Activated B cell treated with CpG ODN at 0.5 μM for 24 hours (primary cell): ENCODE measurements around the gene PPP1R2C. TPM values are rescaled to one million over a fixed set of nuclear protein-coding genes. Genes with fewer than 3 reads are reported as not detected.

Experiments used
- ATAC-seq: fragments of 200-7000 bp; cut with Tn5 transposase; one replicate; pipeline ENCODE4 v1.10.0; 2021; ENCODE audit warnings: low read depth, mild to moderate bottlenecking, moderate library complexity
- CTCF ChIA-PET: fragments of 350-600 bp; sonication (Branson Sonifier 250); formaldehyde crosslinking; loops from one replicate; lab custom pipeline; 2021; ENCODE audit warnings: antibody characterized with exemption; lab: Charles Lee
- POLR2A ChIA-PET: fragments of 350-600 bp; sonication (Branson Sonifier 250); formaldehyde crosslinking; loops from one replicate; lab custom pipeline; 2021; ENCODE audit warnings: antibody characterized with exemption; lab: Charles Lee
- DNase-seq: peaks from one replicate; pipeline ENCODE4 v3.0.0; 2022
- H3K27ac Mint-ChIP-seq: one replicate; pipeline ENCODE4 v1.8.0; 2020; ENCODE audit warnings: mixed read lengths
- H3K27me3 Mint-ChIP-seq: one replicate; pipeline ENCODE4 v1.8.0; 2021; ENCODE audit warnings: mixed read lengths
- H3K36me3 Mint-ChIP-seq: one replicate; pipeline ENCODE4 v1.8.0; 2021; ENCODE audit warnings: low read depth, mixed read lengths
- H3K4me1 Mint-ChIP-seq: one replicate; pipeline ENCODE4 v1.8.0; 2021; ENCODE audit warnings: mixed read lengths
- H3K4me3 Mint-ChIP-seq: one replicate; pipeline ENCODE4 v1.8.0; 2020; ENCODE audit warnings: mild to moderate bottlenecking, mixed read lengths
- H3K9me3 Mint-ChIP-seq: one replicate; pipeline ENCODE4 v1.8.0; 2020; ENCODE audit warnings: mixed read lengths
- intact Hi-C: fragments of 100-400 bp; cut with micrococcal nuclease; formaldehyde crosslinking; loops from one replicate; pipeline ENCODE4 v1.15.1; 2024
- total RNA-seq: library from RNA; stranded (reverse); gene quantifications from 2 replicates; pipeline ENCODE4 v1.2.3, GENCODE V29; 2022
- TF ChIP-seq, protein P1 (sequence below): fragments of 200-600 bp; IDR thresholded peaks from one replicate; pipeline ENCODE4 v1.8.0; 2022; ENCODE audit warnings: antibody characterized with exemption, mild to moderate bottlenecking

PPP1R2C gene
- total RNA-seq, 1 donor from 2014 or later = not detected

DNA sequence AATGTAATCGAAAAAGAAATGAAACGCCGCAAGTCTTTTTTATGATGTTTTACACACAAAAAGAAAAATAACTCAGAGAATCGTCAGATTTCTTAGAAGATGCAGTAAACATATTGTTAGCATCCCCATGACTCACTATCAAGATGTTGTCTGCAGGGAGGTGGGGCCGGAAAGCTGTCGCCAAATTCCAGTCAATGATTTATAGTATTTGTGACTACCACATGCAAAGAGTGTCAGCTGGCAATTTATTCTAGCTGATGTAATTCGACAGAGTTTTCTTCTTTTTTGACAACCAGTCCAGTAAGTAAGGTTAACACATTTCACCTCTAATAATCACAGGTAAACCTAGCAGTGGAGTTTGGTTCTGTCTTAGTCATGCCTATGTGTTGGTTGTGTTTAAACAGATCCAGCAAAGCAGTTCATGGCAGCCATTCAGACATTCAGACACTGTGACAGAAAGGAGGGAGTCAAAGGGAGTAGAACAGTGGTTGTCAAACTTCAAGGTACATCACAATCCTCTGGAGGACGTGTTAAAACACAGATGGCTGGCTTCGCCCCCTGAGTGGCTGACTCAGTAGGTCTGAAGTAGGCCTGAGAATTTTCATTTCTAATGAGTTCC lies 19.8 kb upstream of the PPP1R2C start:
- Mint-ChIP-seq H3K9me3 (no peaks in the 10 kb centered on the region), H3K36me3 (no peaks in the 10 kb centered on the region), H3K27ac (no peak overlapping the region), H3K4me1 (peaks cover 2% of the 10 kb centered on the region), H3K4me3 (no peak overlapping the region), H3K27me3 (no peaks in the 10 kb centered on the region)
- ChIA-PET POLR2A (no interaction called here), CTCF (no interaction called here)
- DNase-seq (no peak), ATAC-seq (no peak)
- intact Hi-C loops = no loop called here
- TF ChIP-seq, protein P1, sequence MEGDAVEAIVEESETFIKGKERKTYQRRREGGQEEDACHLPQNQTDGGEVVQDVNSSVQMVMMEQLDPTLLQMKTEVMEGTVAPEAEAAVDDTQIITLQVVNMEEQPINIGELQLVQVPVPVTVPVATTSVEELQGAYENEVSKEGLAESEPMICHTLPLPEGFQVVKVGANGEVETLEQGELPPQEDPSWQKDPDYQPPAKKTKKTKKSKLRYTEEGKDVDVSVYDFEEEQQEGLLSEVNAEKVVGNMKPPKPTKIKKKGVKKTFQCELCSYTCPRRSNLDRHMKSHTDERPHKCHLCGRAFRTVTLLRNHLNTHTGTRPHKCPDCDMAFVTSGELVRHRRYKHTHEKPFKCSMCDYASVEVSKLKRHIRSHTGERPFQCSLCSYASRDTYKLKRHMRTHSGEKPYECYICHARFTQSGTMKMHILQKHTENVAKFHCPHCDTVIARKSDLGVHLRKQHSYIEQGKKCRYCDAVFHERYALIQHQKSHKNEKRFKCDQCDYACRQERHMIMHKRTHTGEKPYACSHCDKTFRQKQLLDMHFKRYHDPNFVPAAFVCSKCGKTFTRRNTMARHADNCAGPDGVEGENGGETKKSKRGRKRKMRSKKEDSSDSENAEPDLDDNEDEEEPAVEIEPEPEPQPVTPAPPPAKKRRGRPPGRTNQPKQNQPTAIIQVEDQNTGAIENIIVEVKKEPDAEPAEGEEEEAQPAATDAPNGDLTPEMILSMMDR = no peak

DNA sequence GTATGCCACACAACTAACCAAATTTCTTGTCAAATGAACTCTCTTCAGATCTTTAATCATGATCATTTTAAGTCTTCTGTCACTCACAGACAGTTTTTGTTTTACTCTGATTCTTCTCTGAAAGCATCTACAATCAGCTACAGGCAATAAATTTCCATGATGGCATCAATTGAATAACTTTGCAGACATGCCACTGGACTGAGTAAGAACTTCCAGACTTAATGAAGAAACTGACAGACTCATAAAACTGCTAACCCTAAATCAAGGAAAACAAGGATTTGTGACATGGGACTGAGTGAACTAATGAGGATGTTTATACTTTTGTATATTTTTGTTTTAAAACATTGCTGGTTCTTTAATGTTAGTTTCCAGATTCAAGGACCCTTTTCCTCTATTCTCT lies 5.5 kb upstream of the PPP1R2C start:
- Mint-ChIP-seq H3K27ac (no peak overlapping the region), H3K4me3 (no peak overlapping the region), H3K4me1 (no peaks in the 10 kb centered on the region), H3K9me3 (peaks cover 4% of the 10 kb centered on the region), H3K27me3 (no peaks in the 10 kb centered on the region), H3K36me3 (no peaks in the 10 kb centered on the region)
- ChIA-PET POLR2A (no interaction called here), CTCF (no interaction called here)
- TF ChIP-seq, protein P1 = no peak
- intact Hi-C loops = no loop called here
- DNase-seq (no peak), ATAC-seq (no peak)

DNA sequence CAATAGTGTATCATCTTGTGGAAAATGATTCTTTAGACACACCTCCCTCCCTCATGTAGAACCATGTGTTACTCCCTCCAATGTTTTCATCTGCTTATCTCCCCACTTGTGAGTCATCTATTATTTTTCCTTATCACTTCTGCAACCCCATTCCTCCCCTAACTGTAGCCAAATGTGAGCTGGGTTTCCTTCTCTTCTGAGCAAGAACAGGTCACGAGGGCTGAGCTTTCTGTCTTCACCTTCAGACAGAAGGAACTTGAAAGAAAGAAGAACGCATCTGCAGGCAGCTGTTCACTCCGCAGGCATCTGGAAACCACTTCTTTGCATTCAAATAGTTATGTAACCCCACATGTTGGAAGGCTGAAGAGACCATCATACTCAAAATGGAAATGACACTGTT lies 1.8 kb downstream of the PPP1R2C start:
- intact Hi-C loops = no loop called here
- CTCF ChIA-PET = no interaction called here

DNA sequence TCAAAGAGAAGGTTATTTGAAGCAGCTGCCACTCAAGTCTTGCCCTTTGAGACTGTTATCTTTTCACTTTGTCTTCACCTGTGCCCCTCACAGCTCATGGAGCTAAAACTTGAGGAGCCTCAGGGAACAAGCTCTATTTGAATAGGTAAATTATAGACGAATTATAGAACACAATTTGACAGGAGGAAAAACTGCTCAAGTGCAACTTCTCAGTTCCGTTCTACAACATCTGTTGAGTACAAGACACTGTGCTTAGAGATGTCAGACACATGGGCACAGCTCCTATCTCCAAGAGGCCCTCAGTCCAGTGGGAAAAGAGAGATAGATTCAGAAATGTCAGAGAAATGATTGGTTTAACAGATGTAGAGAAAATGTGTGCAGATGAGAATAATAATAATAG lies 5.1 kb downstream of the PPP1R2C start:
- H3K36me3 Mint-ChIP-seq = no peaks in the 10 kb centered on the region
- CTCF ChIA-PET = no interaction called here
- ATAC-seq (peak; percentile 52), DNase-seq (no peak)
- H3K27me3 Mint-ChIP-seq = no peaks in the 10 kb centered on the region
- H3K27ac Mint-ChIP-seq = no peak overlapping the region
- POLR2A ChIA-PET = no interaction called here
- intact Hi-C loops = no loop called here
- TF ChIP-seq, protein P1 = no peak
- peaks cover 32% of the 10 kb centered on the region for H3K4me1 Mint-ChIP-seq
- no peaks in the 10 kb centered on the region for H3K9me3 Mint-ChIP-seq
- H3K4me3 Mint-ChIP-seq = peak overlapping the region; percentile 26

More for the DNA sequence above, 1.8 kb downstream of the PPP1R2C start:
- peaks cover 32% of the 10 kb centered on the region for H3K4me1 Mint-ChIP-seq
- H3K27me3 Mint-ChIP-seq = no peaks in the 10 kb centered on the region
- no peak for DNase-seq
- TF ChIP-seq, protein P1 = no peak
- H3K4me3 Mint-ChIP-seq = no peak overlapping the region
- POLR2A ChIA-PET = no interaction called here
- ATAC-seq = no peak
- peak overlapping the region; percentile 15 for H3K27ac Mint-ChIP-seq
- no peaks in the 10 kb centered on the region for H3K36me3 Mint-ChIP-seq
- peaks cover 4% of the 10 kb centered on the region for H3K9me3 Mint-ChIP-seq

DNA sequence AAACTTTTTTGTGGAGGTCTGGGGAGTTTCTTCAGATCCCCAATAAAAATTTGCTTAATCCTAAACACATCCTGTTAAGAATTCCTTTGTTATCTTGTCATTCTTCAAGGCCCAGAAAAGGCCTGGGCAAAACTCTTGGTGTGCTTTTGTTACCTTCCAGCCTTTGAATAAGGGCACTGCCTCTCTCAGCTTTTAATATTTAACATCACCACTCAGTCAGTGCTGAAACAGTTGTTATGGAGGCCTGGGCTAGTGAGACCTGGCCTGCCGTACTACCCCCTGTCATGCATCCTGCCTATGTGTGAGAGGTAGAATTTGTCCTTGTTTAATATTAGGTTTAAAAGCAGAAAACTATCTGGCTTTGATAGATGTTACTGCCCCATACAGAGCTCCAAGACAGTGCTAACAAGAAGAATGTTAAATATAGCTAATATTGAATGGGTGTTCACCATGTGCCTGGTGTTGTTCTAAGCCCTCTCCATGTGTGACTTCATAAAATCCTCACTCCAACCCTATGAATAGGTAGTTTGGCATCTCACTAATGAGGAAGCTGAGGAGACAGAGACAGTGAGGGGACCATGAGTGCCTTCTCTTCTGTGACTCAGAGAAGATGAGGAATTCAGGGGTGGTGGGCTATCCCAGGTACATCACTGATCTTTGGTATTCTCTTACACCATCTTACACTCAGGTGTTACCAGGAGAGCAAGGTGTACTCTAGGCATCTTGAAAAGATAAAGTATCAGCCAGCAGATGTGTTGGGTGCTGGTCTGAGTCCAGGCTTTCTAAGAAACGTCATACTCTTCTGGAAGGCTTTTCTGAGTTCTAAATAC lies 6.2 kb downstream of the PPP1R2C start:
- ChIA-PET POLR2A (no interaction called here), CTCF (no interaction called here)
- DNase-seq (no peak), ATAC-seq (no peak)
- H3K4me1 Mint-ChIP-seq = peaks cover 30% of the 10 kb centered on the region
- H3K36me3 Mint-ChIP-seq = no peaks in the 10 kb centered on the region
- H3K9me3 Mint-ChIP-seq = no peaks in the 10 kb centered on the region
- H3K27ac Mint-ChIP-seq = no peak overlapping the region
- intact Hi-C loops = no loop called here
- H3K27me3 Mint-ChIP-seq = no peaks in the 10 kb centered on the region
- TF ChIP-seq, protein P1 = no peak
- H3K4me3 Mint-ChIP-seq = no peak overlapping the region
